Measurements from ENCODE around the gene VAPA. TPM values are rescaled to one million over a fixed set of nuclear protein-coding genes. Genes with fewer than 3 reads are reported as not detected.

VAPA gene
- total and polyA plus RNA-seq, 9 of the 15 experiments (the other 6 are each of a cell fraction or from before 2014, with no cell fraction given), result 219 to 902 (median 526) TPM

DNA sequence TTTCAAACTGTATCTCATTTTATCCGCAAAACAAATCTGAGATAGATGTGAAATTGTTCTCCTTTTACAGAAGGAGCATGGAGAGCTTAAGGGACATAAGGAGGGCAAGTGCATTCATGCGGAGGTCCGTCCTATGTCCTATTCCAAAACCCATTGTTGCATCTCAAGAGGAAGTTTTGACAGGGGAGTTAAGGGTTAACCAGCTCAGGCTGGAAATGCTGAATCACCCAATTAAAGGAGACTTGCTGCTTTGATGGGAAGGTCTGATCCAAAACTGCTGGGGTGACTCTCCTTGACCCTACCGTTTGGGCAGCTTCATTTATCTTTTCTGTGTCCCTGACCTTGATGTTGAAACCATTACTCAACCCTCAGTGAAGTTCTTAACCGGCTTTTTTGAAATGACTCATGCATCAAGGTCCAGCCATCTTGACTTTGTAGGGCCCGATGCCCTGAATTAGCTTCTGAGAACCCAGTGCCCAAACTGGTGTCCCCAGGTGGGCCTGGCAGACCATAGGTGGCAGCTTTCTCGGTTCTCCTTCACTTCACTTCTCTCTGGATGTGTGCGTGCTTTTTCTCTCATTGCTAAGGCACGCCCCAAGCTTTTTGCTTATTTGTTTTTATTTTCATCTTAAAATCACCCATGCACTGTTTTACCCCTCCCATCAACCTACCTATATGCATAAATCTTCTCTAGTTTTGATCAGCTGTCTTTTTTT is 43.9 kb upstream of the VAPA start (continued):
- TF ChIP-seq, protein P1, sequence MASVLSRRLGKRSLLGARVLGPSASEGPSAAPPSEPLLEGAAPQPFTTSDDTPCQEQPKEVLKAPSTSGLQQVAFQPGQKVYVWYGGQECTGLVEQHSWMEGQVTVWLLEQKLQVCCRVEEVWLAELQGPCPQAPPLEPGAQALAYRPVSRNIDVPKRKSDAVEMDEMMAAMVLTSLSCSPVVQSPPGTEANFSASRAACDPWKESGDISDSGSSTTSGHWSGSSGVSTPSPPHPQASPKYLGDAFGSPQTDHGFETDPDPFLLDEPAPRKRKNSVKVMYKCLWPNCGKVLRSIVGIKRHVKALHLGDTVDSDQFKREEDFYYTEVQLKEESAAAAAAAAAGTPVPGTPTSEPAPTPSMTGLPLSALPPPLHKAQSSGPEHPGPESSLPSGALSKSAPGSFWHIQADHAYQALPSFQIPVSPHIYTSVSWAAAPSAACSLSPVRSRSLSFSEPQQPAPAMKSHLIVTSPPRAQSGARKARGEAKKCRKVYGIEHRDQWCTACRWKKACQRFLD (CRISPR knock-in tag; IDR thresholded peaks at IDR 0.05), result no peak
- no peak for TF ChIP-seq SNIP1 (IDR thresholded peaks at IDR 0.05; ENCODE audit: low read depth)
- no peak for TF ChIP-seq ZNF140 (CRISPR knock-in tag; IDR thresholded peaks at IDR 0.05)
- peak; percentile 72 for TF ChIP-seq TEAD4 (IDR thresholded peaks at IDR 0.05; ENCODE audit: low read length)
- TF ChIP-seq TEAD4 (CRISPR knock-in tag; IDR thresholded peaks at IDR 0.05; ENCODE audit: borderline replicate concordance), result no peak
- no peak for TF ChIP-seq NCOA1 (IDR thresholded peaks at IDR 0.05; ENCODE audit: low read depth)
- peak; percentile 69 for TF ChIP-seq GATA2 (CRISPR knock-in tag; IDR thresholded peaks at IDR 0.05)
- TF ChIP-seq ERF (CRISPR knock-in tag; IDR thresholded peaks at IDR 0.05), result 0 out of 2 replicates have a peak, but pooled peaks have one; percentile 63
- TF ChIP-seq BACH1 (tag; IDR thresholded peaks at IDR 0.05), result peak; percentile 98
- TF ChIP-seq, protein P2, sequence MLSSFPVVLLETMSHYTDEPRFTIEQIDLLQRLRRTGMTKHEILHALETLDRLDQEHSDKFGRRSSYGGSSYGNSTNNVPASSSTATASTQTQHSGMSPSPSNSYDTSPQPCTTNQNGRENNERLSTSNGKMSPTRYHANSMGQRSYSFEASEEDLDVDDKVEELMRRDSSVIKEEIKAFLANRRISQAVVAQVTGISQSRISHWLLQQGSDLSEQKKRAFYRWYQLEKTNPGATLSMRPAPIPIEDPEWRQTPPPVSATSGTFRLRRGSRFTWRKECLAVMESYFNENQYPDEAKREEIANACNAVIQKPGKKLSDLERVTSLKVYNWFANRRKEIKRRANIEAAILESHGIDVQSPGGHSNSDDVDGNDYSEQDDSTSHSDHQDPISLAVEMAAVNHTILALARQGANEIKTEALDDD (IDR thresholded peaks at IDR 0.05), result peak; percentile 95
- TF ChIP-seq POLR2A (conservative IDR thresholded peaks at IDR 0.05), result peak; percentile 42; the same call in 1 of the 2 replicates
- TF ChIP-seq PHF20 (IDR thresholded peaks at IDR 0.05; ENCODE audit: partially characterized antibody), result no peak
- TF ChIP-seq, protein P3, sequence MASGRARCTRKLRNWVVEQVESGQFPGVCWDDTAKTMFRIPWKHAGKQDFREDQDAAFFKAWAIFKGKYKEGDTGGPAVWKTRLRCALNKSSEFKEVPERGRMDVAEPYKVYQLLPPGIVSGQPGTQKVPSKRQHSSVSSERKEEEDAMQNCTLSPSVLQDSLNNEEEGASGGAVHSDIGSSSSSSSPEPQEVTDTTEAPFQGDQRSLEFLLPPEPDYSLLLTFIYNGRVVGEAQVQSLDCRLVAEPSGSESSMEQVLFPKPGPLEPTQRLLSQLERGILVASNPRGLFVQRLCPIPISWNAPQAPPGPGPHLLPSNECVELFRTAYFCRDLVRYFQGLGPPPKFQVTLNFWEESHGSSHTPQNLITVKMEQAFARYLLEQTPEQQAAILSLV (tag; IDR thresholded peaks at IDR 0.05), result peak; percentile 79
- TF ChIP-seq, protein P4, sequence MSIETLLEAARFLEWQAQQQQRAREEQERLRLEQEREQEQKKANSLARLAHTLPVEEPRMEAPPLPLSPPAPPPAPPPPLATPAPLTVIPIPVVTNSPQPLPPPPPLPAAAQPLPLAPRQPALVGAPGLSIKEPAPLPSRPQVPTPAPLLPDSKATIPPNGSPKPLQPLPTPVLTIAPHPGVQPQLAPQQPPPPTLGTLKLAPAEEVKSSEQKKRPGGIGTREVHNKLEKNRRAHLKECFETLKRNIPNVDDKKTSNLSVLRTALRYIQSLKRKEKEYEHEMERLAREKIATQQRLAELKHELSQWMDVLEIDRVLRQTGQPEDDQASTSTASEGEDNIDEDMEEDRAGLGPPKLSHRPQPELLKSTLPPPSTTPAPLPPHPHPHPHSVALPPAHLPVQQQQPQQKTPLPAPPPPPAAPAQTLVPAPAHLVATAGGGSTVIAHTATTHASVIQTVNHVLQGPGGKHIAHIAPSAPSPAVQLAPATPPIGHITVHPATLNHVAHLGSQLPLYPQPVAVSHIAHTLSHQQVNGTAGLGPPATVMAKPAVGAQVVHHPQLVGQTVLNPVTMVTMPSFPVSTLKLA (conservative IDR thresholded peaks at IDR 0.05), result no peak
- TF ChIP-seq POLR2B (IDR thresholded peaks at IDR 0.05; ENCODE audit: low read depth, partially characterized antibody), result no peak
- TF ChIP-seq, protein P5, sequence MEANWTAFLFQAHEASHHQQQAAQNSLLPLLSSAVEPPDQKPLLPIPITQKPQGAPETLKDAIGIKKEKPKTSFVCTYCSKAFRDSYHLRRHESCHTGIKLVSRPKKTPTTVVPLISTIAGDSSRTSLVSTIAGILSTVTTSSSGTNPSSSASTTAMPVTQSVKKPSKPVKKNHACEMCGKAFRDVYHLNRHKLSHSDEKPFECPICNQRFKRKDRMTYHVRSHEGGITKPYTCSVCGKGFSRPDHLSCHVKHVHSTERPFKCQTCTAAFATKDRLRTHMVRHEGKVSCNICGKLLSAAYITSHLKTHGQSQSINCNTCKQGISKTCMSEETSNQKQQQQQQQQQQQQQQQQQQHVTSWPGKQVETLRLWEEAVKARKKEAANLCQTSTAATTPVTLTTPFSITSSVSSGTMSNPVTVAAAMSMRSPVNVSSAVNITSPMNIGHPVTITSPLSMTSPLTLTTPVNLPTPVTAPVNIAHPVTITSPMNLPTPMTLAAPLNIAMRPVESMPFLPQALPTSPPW (CRISPR knock-in tag; IDR thresholded peaks at IDR 0.05), result no peak
- TF ChIP-seq ZNF224 (CRISPR knock-in tag; IDR thresholded peaks at IDR 0.05), result no peak
- TF ChIP-seq RBM17 (IDR thresholded peaks at IDR 0.05; ENCODE audit: borderline replicate concordance, low read depth, low read length), result no peak
- TF ChIP-seq, protein P6, sequence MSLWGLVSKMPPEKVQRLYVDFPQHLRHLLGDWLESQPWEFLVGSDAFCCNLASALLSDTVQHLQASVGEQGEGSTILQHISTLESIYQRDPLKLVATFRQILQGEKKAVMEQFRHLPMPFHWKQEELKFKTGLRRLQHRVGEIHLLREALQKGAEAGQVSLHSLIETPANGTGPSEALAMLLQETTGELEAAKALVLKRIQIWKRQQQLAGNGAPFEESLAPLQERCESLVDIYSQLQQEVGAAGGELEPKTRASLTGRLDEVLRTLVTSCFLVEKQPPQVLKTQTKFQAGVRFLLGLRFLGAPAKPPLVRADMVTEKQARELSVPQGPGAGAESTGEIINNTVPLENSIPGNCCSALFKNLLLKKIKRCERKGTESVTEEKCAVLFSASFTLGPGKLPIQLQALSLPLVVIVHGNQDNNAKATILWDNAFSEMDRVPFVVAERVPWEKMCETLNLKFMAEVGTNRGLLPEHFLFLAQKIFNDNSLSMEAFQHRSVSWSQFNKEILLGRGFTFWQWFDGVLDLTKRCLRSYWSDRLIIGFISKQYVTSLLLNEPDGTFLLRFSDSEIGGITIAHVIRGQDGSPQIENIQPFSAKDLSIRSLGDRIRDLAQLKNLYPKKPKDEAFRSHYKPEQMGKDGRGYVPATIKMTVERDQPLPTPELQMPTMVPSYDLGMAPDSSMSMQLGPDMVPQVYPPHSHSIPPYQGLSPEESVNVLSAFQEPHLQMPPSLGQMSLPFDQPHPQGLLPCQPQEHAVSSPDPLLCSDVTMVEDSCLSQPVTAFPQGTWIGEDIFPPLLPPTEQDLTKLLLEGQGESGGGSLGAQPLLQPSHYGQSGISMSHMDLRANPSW (CRISPR knock-in tag; IDR thresholded peaks at IDR 0.05), result no peak
